HFF-Myc (cell line): ENCODE measurements around the gene TBC1D22A.

Experiments used
- DNase-seq: peaks from one replicate; pipeline ENCODE4 v3.0.0-alpha.2; 2011; ENCODE audit warnings: low read depth; ENCODE audit errors: extremely low read depth
- H3K4me3 ChIP-seq: replicated peaks from 2 replicates; pipeline ENCODE4 v1.5.1; 2011; ENCODE audit warnings: low read depth, mild to moderate bottlenecking, control low read depth, low read length
- TF ChIP-seq, protein P1 (sequence below): IDR thresholded peaks from 2 replicates; pipeline ENCODE4 v1.5.1; 2012; ENCODE audit warnings: mild to moderate bottlenecking, low read depth, low read length, control low read depth; ENCODE audit errors: missing control alignments

Gene TBC1D22A

DNA sequence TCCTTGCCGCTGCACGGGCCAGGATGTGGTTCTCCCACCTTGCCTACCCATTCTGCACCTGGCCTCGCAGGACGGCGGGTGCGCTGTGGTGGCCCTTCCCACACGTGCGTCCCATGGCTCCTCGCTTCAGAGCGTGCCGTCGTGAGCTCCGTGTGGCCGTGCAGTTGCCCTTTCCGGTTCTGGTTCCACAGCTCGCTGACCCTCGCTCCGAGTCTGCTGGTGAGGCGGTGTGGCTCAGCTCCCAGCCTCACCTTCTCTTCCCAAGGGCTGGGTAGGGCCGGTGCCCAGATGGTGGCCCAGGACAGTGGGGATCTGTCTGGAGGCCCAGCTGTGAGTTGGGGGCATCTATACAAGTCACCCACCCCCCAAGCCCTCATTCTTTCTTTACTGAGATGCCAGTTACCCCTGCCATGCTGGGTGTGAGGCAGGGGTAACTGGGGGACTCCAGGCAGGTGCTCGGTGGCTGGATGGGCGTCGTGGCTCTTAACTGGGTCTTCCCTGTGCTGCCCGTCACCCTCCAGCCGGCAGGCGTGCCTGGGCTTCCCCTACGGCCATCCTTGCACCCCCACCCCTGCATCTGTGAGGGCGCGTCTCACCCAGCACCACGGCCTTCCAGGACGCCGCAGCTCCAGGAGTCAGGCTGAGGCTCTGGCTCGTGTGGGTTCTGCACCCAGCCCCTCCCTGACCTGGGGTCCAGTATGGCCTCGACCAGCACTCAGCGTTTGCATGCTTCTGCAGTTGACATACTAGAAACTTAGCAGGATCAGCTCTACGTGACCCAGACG is 395.2 kb downstream of the TBC1D22A start:
- no peak for DNase-seq
- TF ChIP-seq, protein P1, sequence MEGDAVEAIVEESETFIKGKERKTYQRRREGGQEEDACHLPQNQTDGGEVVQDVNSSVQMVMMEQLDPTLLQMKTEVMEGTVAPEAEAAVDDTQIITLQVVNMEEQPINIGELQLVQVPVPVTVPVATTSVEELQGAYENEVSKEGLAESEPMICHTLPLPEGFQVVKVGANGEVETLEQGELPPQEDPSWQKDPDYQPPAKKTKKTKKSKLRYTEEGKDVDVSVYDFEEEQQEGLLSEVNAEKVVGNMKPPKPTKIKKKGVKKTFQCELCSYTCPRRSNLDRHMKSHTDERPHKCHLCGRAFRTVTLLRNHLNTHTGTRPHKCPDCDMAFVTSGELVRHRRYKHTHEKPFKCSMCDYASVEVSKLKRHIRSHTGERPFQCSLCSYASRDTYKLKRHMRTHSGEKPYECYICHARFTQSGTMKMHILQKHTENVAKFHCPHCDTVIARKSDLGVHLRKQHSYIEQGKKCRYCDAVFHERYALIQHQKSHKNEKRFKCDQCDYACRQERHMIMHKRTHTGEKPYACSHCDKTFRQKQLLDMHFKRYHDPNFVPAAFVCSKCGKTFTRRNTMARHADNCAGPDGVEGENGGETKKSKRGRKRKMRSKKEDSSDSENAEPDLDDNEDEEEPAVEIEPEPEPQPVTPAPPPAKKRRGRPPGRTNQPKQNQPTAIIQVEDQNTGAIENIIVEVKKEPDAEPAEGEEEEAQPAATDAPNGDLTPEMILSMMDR, result no peak
- no peak overlapping the region for H3K4me3 ChIP-seq

DNA sequence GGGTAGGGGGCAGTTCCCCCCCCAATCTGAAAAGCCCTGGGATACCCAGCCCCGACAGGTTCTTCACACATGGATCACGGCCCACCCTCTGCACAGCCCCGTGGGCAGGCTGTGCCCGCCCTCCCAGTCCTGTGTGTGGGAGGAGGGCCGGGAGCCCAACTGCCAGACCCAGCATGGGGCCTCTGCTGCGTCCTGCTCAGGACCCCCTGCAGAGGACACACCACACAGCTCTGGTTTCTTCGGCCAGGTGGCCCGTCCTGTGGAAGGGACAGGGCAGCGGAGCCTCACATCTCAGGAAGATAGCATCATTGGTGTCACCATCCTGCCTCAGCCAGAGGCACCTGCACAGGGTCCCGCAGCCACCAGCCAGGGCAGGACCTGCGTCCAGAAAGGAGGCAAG is 396.0 kb downstream of the TBC1D22A start:
- H3K4me3 ChIP-seq, result no peak overlapping the region
- TF ChIP-seq, protein P1, result no peak
- DNase-seq, result no peak

DNA sequence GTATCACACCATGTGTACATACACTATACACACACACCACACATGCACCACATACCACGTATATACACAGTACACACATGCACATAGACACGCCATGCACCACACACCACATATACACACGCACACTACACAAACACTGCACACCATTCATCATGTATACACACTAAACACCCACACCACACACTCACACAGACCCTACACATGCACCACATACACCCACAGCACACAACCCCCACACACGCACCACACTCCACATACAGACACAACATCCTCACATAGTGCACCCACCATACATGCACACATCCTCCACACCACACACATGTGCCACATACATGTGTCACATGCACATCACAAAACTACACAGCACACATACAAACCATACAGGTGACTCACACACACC is 397.1 kb downstream of the TBC1D22A start:
- TF ChIP-seq, protein P1, result no peak
- no peak for DNase-seq
- H3K4me3 ChIP-seq, result no peak overlapping the region

- DNase-seq, result no peak
- no peak overlapping the region for H3K4me3 ChIP-seq
- TF ChIP-seq, protein P1, result no peak
Observed at GRCh38 chr22:47160141-47160541, 397.7 kb downstream of the TBC1D22A start.

DNA sequence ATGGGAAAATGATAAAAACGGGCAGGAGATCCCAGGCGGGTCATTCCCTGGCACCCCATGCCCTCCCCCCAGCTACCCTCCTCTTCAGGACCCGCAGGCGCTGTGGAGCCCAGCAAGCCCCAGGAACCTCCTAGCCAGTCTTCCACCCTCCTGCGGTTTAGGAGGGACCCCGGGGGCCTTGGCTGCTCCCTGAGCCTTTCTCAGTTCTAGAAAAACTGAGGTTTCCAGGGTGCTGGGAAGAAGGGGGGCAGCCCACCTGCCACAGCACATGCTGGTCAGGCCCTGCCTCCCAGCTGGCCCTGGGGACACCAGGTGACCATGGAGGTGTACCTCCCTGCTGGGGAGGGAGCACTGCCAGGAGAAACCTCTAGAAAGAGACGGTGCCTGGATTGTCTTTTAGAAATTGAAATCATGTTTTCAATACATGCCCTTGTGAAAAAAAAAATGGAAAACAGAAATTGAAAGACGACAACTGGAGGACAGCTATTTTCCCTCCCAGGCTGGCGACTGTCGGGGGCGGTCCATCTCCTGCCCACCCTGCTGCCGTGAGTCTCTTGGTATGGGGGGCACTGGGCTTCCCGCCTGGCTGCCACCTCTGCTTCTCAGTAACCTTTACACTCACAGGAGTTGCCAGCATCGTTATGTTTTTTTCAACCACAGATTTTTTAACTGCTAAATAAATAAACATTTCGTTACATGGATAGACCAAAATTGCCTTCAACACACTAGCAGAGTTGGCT is 398.5 kb downstream of the TBC1D22A start:
- no peak for DNase-seq
- H3K4me3 ChIP-seq, result no peak overlapping the region
- TF ChIP-seq, protein P1, result no peak

GRCh38 chr22:47161631-47162030 is 399.2 kb downstream of the TBC1D22A start:
- H3K4me3 ChIP-seq, result no peak overlapping the region
- TF ChIP-seq, protein P1, result no peak
- no peak for DNase-seq
